ENCODE results near the gene MARK3.

Gene MARK3

GRCh38 chr14:103488071-103488470 lies 102.9 kb downstream of the MARK3 start:
- DNase-seq (ENCODE audit: low read depth, low spot score): no peak

GRCh38 chr14:103488960-103489359 lies 103.7 kb downstream of the MARK3 start:
- no peak for DNase-seq (ENCODE audit: low read depth, low spot score)

DNA sequence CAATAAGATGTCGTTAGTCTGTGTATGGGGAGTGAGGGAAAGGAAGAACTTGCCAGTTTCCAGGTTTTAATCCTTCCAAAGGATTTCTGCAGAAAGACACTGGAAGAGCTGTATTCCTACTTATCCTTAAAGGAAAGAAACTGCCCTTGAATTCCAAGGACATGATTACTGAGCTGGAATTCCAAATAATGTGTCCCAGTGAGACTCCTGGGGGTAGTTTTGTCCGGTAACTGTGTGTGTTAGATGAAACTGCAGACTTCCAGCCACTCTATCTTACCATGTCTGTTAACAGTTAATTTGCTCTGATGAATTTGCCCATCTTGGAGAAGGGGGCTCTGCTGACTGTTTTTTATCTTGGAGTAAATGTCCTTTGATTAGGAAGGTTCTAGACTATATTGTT lies 104.4 kb downstream of the MARK3 start:
- DNase-seq (ENCODE audit: low read depth, low spot score): no peak

DNA sequence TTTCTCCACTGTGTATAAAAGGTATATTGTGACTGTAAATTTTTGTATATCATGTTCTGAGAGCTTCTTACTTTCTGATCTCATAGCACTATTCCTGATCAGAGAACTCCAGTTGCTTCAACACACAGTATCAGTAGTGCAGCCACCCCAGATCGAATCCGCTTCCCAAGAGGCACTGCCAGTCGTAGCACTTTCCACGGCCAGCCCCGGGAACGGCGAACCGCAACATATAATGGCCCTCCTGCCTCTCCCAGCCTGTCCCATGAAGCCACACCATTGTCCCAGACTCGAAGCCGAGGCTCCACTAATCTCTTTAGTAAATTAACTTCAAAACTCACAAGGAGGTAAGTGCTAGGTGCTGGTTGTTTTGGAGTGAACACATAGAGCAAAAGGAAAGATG lies 106.5 kb downstream of the MARK3 start:
- DNase-seq (ENCODE audit: low read depth, low spot score): no peak

DNA sequence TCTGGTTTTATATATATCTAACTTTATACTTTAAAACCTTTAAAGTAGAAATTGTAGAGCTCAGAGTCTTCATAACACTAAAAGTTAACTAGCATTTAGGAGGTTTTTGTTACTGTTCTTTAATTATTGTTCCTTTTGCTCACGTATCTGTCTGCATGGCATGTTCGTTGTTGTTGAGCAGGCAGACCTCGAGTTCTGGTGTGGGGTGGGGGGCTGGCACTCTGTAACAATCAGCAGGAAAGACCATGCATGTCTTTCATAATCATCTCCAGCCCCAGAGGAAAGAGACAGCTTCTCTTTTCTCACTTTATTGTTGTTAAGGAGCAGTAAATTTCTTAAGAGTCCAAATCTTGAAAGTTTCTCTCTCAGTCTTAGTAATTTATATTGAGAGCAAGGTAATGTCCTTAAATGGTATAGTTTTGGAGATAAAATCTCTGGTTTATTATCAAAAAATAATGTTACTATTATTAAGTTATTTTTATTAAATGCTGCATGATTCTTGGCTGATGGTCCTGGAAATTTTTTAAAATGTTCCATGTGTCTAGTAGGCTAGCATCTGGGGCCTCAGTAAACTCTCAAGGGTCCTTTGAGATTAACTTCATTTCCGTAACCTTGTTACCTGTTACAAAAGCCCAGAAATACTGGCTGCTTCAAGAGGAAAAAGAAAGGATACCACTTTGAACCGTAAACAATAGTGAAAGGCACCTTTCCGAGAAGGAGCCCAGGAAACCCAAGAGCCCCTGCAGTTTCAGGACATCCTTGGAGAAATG lies 107.1 kb downstream of the MARK3 start:
- no peak for DNase-seq (ENCODE audit: low read depth, low spot score)

DNA sequence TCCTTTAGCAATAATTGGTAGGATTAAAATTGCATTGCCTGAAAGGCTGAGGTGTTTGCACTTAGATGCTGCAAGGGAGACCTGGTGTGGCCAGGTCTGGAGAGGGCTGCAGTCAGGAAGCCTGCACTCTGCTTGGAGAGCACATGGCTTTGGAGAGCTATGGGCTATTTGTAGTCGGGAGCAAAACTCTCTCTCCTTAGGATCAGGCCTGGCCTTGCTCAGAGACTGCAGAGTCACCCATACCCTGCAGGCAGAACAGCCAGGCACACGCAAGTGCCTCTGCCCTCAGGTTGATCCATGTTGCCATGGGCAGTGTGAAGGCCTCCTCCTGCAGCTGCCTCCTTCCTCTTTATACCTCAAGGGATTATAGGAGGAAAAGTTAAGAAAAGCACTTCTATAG lies 110.6 kb downstream of the MARK3 start:
- DNase-seq (ENCODE audit: low read depth, low spot score): no peak

DNA sequence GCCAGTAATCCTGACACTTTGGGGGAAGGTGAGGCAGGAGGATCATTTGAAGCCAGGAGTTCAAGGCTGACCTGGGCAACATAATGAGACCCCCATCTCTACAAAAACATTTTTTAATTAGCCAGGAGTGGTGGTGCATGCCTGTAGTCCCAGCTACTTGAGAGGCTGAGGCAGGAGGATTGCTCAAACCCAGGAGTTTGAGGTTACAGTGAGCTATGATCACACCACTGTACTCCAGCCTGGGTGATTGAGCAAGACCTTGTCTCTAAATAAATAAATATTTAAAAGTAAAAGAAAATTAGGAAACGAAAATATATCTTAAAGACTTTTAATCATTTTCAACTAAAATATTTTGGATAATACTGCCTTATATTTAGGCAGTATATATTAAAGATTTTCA lies 111.6 kb downstream of the MARK3 start:
- DNase-seq (ENCODE audit: low read depth, low spot score): no peak

- no peak for DNase-seq (ENCODE audit: low read depth, low spot score)
These were observed 114.5 kb downstream of the MARK3 start for GRCh38 chr14:103499709-103500108.

DNA sequence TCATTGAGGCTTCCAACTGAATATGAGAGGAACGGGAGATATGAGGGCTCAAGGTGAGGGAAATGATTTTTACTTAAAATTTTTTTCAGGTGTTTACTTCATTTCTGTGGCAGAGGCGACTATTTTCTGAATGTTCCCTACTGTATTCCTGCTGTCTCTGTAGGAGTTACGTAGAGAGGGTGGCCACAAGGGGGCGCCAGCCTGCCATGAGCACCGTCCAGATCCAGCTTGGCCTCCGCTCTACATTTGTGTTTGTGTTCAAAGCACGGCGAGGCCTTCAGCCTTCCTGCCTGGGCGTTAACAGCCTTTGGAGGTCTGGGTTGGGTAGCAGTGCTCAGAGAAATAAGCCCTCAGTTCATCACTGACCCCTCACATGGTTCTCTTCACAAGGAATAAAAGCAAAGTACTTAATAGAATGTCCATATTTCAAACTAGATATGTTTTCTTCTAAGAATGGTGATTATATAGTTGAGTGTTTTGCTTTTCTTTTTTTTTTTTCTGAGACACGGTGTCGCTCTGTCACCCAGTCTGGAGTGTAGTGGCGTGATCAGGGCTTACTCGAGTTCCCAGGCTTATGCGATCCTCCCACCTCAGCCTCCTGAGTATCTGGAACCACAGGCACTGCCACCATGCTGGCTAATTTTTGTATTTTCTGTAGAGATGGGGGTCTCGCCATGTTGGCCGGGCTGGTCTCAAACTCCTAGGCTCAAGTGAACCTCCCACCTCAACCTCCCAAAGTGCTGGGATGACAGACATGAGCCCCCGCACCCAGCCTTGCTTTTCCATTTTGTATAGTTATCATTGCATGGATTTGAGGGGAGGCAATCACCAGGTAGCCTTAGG lies 115.2 kb downstream of the MARK3 start:
- DNase-seq (ENCODE audit: low read depth, low spot score): peak; percentile 59

DNA sequence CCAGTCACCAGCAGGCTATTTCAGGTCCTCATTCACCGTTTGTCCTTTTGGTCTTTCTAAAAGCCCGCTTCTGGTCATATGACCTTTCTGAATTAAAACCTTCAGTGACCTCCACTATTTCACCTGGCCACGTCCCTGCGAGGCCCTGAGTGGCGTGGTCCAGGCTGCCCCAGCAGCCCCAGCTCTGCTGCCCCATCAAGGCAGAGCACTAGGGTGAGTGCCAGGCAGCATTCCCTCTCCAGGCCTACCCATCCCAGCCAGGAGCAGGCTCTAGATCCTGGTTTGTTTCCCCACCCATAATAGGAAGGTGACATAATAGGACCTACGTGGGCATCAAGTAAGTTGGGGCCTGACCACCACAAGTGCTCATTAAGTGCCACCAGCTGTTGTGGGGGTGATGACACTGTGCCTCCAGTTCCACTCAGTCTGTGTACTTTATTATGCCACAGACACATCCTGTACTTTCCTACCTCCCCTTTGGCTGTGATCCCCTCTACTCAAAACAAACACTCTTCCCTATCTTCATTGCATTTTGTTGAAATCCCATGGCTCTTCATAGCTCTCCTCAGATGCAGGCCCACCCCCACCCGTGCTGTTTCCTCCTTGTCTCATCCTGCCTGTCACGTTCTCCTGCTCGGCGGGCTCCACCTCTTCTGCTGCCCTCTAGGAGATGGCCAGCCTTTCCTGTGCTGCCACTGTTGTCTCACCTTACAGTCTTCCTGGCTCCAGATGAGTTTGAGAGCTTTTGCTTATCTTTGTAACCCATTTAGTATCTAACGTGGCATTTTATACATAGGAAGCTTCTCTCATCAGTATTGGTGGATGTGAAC lies 116.0 kb downstream of the MARK3 start:
- no peak for DNase-seq (ENCODE audit: low read depth, low spot score)

- DNase-seq (ENCODE audit: low read depth, low spot score): no peak
These were observed 116.9 kb downstream of the MARK3 start for GRCh38 chr14:103501921-103502669.

DNA sequence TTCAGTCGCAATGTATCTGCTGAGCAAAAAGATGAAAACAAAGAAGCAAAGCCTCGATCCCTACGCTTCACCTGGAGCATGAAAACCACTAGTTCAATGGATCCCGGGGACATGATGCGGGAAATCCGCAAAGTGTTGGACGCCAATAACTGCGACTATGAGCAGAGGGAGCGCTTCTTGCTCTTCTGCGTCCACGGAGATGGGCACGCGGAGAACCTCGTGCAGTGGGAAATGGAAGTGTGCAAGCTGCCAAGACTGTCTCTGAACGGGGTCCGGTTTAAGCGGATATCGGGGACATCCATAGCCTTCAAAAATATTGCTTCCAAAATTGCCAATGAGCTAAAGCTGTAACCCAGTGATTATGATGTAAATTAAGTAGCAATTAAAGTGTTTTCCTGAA lies 117.7 kb downstream of the MARK3 start:
- DNase-seq (ENCODE audit: low read depth, low spot score): no peak

GRCh38 chr14:103503296-103503695 lies 118.1 kb downstream of the MARK3 start:
- DNase-seq (ENCODE audit: low read depth, low spot score): no peak

DNA sequence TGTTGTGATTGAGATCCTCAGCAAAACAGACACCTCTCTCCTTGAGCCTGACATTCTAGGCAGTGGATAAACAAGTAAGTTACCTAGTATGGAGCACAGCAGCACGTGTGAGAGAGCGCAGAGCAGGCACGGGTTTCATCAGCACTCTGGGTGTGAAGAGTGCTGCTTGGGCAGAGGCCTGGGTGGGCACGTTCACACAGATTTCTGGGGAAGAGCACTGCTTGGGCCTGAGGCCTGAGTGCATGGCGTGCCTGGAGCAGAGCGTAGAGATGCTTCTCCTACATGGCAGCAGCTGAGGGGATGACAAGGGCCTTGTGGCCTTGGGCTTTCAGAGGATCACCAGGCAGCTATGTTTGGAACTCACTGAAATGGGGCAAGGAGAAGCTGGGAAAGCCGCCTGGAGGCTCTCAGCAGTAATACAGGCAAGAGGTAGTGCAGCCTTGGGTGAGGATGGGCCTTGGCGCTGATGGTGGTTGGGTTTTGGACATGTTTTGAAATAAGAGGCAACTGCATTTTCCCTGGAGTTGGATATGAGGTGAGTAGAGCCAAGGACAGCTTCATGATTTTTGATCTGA lies 119.9 kb downstream of the MARK3 start:
- DNase-seq (ENCODE audit: low read depth, low spot score): no peak

- no peak for DNase-seq (ENCODE audit: low read depth, low spot score)
These were observed 122.5 kb downstream of the MARK3 start for GRCh38 chr14:103507751-103508150.

GRCh38 chr14:103508521-103509329 lies 123.5 kb downstream of the MARK3 start:
- no peak for DNase-seq (ENCODE audit: low read depth, low spot score)

GRCh38 chr14:103509864-103510723 lies 124.9 kb downstream of the MARK3 start:
- DNase-seq (ENCODE audit: low read depth, low spot score): no peak

DNA sequence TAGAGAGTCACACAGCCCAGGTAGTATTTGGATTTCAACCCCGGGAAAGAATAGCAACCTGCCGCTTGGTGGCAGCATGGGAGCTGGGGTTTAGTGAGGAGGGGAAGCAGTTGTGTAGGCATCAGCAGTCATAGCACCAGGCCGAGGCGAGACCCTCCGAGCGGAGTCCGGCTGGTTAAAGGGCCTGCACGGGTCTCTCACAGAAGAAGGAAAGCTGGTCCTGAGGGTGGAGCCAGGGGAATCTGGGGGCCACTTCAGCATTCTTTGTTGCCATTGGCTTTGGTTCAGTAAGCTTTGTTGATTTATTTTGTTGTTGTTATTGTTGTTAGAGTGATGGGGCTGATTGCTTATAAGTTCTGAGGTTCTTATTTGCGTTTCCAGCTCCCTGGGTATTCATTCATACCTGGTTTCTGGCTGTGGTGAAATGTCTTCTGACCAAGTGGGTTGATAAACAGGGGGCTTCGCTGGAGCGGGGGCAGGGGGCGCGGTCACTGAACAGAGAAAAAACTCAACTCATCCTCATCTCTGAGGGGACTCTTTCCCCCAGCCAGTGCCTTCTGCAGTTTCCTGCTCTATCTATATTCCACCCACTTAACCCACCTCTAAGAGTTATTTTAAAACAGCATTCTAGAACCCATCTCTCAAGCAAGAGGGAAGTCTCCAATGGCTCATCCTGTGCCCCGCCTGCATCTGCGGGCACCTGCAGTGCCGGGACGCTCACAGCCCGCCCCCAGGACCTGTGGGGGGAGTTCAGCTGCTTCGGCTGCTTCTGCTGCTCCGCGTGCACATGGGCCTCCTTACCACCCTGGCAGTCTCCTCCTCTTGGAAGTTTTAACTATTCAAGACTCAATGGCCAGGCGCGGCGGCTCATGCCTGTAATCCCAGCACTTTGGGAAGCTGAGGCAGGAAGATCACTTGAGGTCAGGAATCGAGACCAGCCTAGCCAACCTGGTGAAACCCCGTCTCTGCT lies 125.8 kb downstream of the MARK3 start:
- DNase-seq (ENCODE audit: low read depth, low spot score): no peak
